HG03103 (cell line): Measurements from ENCODE around the gene FAM25G.

Experiments
- ATAC-seq: cut with Tn5 transposase; IDR thresholded peaks from one replicate; pipeline ENCODE4 v1.9.1; 2021; ENCODE audit warnings: low read depth; ENCODE audit not compliant: unreplicated experiment

FAM25G gene

GRCh38 chr10:47449102-47449978 lies 42.2 kb downstream of the FAM25G start:
- no peak for ATAC-seq

- no peak for ATAC-seq
Observed at GRCh38 chr10:47447705-47448104, 43.8 kb downstream of the FAM25G start.

GRCh38 chr10:47447209-47447608 lies 44.3 kb downstream of the FAM25G start:
- ATAC-seq: no peak

- ATAC-seq: no peak
Observed at GRCh38 chr10:47445720-47446119, 45.8 kb downstream of the FAM25G start.

DNA sequence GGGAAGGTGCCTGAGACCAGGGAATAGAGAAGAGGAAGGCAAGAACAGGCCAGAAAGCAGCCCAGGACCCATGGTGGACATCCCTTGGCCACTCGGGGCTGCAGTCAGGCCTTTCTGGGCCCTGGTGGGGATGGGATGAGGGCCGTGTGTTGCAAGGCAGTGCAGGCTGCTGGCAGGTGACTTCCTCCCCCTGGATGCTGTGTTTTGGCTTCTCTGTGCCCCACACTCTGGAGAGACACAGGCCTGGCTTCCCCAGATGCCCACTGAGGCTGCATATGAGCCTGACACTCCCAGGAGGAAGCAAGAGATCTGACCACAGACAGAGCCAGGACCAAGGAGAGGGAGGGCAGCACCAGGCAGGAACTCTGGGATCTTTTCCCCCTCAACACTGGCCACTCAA lies 47.5 kb downstream of the FAM25G start:
- ATAC-seq: no peak

GRCh38 chr10:47443145-47443544 lies 48.4 kb downstream of the FAM25G start:
- ATAC-seq: no peak

DNA sequence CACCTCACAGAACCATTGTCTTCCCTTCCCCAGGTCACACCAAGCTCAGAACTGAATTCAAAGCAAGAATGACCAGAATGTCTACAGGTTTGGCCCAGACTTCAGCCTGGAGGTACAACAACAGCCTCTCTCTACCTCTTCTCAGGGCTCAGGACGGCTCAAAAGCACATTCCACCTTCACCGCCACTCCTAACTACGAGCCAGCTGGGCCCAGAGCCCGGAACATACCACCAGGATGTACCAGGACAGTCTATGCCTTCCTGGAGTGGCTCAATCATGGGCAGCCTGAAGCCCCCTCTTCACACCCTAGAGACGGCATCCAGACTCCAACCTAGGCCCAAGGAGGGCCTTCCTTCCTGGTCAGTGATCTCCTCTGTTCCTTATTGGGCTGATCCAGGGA lies 49.1 kb downstream of the FAM25G start:
- no peak for ATAC-seq

DNA sequence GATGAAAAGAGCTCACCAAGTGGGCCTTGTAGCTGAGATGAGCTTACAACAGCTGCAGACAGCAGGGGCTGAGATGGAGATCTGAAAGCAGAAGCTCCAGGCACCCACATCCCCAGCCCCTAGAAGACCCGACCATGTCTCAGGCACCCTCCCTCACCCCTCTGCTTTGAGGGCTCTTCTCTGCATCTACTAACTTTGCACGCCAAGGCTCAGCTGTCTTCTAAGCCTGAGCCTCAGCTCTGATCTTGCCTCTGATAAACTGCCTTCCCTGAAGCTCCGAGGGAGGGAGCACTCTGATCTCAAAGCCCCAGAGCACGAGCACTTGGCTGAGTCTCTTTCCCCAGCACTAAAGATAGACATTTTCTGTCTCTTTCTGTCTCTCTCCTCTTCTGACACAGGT lies 49.6 kb downstream of the FAM25G start:
- ATAC-seq: no peak

DNA sequence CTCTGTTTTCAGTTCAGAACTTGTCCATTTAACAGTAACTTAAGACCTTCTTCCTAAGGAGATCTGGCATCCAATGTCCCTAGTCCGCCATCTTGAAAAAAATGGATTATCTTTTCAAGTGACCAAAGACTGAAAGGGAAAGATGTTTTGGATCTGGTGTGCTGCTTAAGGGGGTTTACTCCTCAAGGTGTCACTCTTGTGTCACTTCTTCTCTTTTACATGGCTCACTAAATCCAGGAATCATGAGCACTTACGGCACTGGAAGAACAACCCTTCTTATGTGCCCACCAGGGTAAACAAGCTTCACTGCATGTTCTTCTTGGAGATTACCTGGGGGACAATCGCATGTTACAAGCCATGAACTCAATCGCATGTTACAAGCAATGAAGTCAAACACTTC lies 51.3 kb downstream of the FAM25G start:
- no peak for ATAC-seq

GRCh38 chr10:47438857-47439474 lies 52.5 kb downstream of the FAM25G start:
- no peak for ATAC-seq
